Mammary epithelial cell (primary cell): Measurements from ENCODE around the gene KCNQ1.

Experiments used
- EZH2 ChIP-seq: IDR thresholded peaks from 2 replicates; pipeline ENCODE4 v1.6.1; 2012; ENCODE audit warnings: low read length, inconsistent platforms, borderline replicate concordance
- TF ChIP-seq, protein P1 (sequence below), 2 donors: IDR thresholded peaks in 1 of 2; conservative IDR thresholded peaks in 1 of 2; 2 replicates each; pipeline ENCODE4 v1.5.1; 2011 to 2012; ENCODE audit warnings: inconsistent platforms in 2 of 2, low read length in 2 of 2, mild to moderate bottlenecking in 2 of 2, control low read depth in 1 of 2, low read depth in 1 of 2; ENCODE audit not compliant: insufficient read depth in 1 of 2; ENCODE audit errors: extremely low read depth in 1 of 2

DNA sequence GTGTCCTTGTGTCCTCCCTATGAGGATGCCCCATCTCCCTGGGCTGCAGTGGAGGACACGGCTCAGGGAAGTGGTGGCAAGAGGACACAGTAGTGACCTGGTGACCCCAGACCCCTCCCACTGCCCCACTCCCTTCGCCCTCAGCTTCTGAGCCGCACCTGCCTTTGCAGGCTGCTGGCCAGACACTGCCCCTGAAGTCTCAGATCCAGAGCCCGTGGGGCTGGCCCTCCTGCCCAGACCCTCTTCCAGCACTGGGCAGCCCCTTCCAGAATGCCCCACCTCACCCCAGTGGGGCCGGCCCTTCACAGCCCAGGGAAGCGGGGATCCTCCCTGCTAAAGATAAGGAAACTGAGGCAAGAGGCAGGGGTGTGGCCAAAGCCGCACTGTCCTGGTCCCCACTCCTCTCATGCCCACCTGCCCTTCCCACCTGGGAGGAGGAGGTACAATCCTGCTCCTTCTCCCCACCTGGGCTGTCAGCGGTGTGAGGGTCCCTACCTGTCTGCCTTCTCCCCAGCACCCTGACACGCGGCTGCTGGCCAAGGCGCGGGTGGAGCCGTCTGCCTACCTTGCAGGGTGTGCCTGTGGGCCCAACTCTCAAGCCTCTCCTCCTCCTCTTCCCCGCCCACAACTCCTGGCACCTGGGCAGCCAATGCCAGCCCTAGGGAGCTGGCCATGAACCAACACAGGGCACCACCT lies 17.8 kb upstream of the KCNQ1 start:
- TF ChIP-seq, protein P1, sequence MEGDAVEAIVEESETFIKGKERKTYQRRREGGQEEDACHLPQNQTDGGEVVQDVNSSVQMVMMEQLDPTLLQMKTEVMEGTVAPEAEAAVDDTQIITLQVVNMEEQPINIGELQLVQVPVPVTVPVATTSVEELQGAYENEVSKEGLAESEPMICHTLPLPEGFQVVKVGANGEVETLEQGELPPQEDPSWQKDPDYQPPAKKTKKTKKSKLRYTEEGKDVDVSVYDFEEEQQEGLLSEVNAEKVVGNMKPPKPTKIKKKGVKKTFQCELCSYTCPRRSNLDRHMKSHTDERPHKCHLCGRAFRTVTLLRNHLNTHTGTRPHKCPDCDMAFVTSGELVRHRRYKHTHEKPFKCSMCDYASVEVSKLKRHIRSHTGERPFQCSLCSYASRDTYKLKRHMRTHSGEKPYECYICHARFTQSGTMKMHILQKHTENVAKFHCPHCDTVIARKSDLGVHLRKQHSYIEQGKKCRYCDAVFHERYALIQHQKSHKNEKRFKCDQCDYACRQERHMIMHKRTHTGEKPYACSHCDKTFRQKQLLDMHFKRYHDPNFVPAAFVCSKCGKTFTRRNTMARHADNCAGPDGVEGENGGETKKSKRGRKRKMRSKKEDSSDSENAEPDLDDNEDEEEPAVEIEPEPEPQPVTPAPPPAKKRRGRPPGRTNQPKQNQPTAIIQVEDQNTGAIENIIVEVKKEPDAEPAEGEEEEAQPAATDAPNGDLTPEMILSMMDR (conservative IDR thresholded peaks at IDR 0.05 in 1 of 2, IDR thresholded peaks at IDR 0.05 in 1 of 2; ENCODE audit: extremely low read depth in 1 of 2, insufficient read depth in 1 of 2, low read depth in 1 of 2, low read length in 2 of 2): no peak
- TF ChIP-seq EZH2: no peak
